Natural killer cell (primary cell): ENCODE measurements around the gene XAB2. TPM values are rescaled to one million over a fixed set of nuclear protein-coding genes. Genes with fewer than 3 reads are reported as not detected.

Experiments used
- ATAC-seq, 3 donors: fragments of 150-1000 bp in 2 of 3; fragments of 200-7000 bp in 1 of 3; cut with Tn5 transposase; 1 replicate in 1 of 3; 2 replicates in 2 of 3; pipeline ENCODE4 v1.10.0; 2021; ENCODE audit warnings: mild to moderate bottlenecking in 2 of 3, moderate library complexity in 2 of 3
- DNase-seq, 2 donors: peaks; one replicate each; pipeline versions ENCODE4 v3.0.0 to v3.0.0-alpha.2; 2013 to 2021; ENCODE audit warnings: mixed read lengths in 1 of 2
- H3K27ac ChIP-seq: one replicate; pipeline ENCODE4 v1.5.1; 2013; ENCODE audit warnings: mild to moderate bottlenecking, low read length
- H3K27me3 ChIP-seq: one replicate; pipeline ENCODE4 v1.6.1; 2013; ENCODE audit warnings: low read length; ENCODE audit not compliant: control insufficient read depth, insufficient read depth
- H3K36me3 ChIP-seq: one replicate; pipeline ENCODE4 v1.6.1; 2013; ENCODE audit warnings: low read length; ENCODE audit not compliant: control insufficient read depth, insufficient read depth
- H3K4me1 ChIP-seq: one replicate; pipeline ENCODE4 v1.6.1; 2013; ENCODE audit warnings: low read length; ENCODE audit not compliant: control insufficient read depth, insufficient read depth
- H3K4me3 ChIP-seq: one replicate; pipeline ENCODE4 v1.5.1; 2013; ENCODE audit warnings: low read length
- H3K9me3 ChIP-seq: one replicate; pipeline ENCODE4 v1.6.1; 2013; ENCODE audit warnings: low read length; ENCODE audit not compliant: control insufficient read depth, insufficient read depth
- H3K27ac Mint-ChIP-seq, 2 donors: one replicate each; pipeline ENCODE4 v1.8.0; 2022; ENCODE audit warnings: mild to moderate bottlenecking in 2 of 2, mixed read lengths in 2 of 2, moderate library complexity in 1 of 2
- H3K27me3 Mint-ChIP-seq, 2 donors: one replicate each; pipeline ENCODE4 v1.8.0; 2022; ENCODE audit warnings: low read depth in 2 of 2, mixed read lengths in 2 of 2
- H3K36me3 Mint-ChIP-seq: one replicate; pipeline ENCODE4 v1.8.0; 2022; ENCODE audit warnings: mixed read lengths
- H3K4me1 Mint-ChIP-seq, 2 donors: one replicate each; pipeline ENCODE4 v1.8.0; 2022; ENCODE audit warnings: mixed read lengths in 2 of 2
- H3K4me3 Mint-ChIP-seq: one replicate; pipeline ENCODE4 v1.8.0; 2022; ENCODE audit warnings: mild to moderate bottlenecking, moderate library complexity, mixed read lengths
- H3K9me3 Mint-ChIP-seq, 2 donors: one replicate each; pipeline ENCODE4 v1.8.0; 2022; ENCODE audit warnings: mixed read lengths in 2 of 2
- WGBS: methylation state at CpG from one replicate; pipeline ENCODE4 v1.1.7; 2013; ENCODE audit warnings: missing lambda C conversion rate; ENCODE audit not compliant: insufficient coverage; 5-methylcytosine and 5-hydroxymethylcytosine counted together
- intact Hi-C: fragments of 100-400 bp; cut with micrococcal nuclease; formaldehyde crosslinking; loops from one replicate; pipeline ENCODE4 v1.14.2; 2022
- total RNA-seq, 4 donors: library from RNA; stranded (reverse); fragments of 120-200 nt in 1 of 4; gene quantifications; one replicate each; pipeline versions ENCODE4 v1.2.3 to v1.2.4, GENCODE V29; 2013 to 2022
- TF ChIP-seq, protein P1 (sequence below): fragments of 200-600 bp; IDR thresholded peaks from one replicate; pipeline ENCODE4 v1.8.0; 2022; ENCODE audit warnings: antibody characterized with exemption

XAB2 gene
- total RNA-seq, 3 donors from 2014 or later (not counting 1 experiment from before 2014, with no cell fraction given) = 60.2 to 70.8 (median 67.7) TPM

GRCh38 chr19:7618771-7619510 lies 10.4 kb downstream of the XAB2 start:
- H3K36me3 Mint-ChIP-seq = no peaks in the 10 kb centered on the region
- TF ChIP-seq, protein P1, sequence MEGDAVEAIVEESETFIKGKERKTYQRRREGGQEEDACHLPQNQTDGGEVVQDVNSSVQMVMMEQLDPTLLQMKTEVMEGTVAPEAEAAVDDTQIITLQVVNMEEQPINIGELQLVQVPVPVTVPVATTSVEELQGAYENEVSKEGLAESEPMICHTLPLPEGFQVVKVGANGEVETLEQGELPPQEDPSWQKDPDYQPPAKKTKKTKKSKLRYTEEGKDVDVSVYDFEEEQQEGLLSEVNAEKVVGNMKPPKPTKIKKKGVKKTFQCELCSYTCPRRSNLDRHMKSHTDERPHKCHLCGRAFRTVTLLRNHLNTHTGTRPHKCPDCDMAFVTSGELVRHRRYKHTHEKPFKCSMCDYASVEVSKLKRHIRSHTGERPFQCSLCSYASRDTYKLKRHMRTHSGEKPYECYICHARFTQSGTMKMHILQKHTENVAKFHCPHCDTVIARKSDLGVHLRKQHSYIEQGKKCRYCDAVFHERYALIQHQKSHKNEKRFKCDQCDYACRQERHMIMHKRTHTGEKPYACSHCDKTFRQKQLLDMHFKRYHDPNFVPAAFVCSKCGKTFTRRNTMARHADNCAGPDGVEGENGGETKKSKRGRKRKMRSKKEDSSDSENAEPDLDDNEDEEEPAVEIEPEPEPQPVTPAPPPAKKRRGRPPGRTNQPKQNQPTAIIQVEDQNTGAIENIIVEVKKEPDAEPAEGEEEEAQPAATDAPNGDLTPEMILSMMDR = no peak
- DNase-seq (no peak), ATAC-seq (no peak)
- WGBS = 96% methylated on average over 21 of the region's 21 CpGs
- peaks cover 0 to 12% of the 10 kb centered on the region in 2 donors for H3K4me1 Mint-ChIP-seq
- no peaks in the 10 kb centered on the region for H3K27me3 Mint-ChIP-seq
- no peak overlapping the region for H3K4me3 Mint-ChIP-seq
- Histone ChIP-seq H3K27me3 (no peaks in the 10 kb centered on the region), H3K27ac (no peak overlapping the region), H3K9me3 (no peaks in the 10 kb centered on the region), H3K4me3 (no peak overlapping the region), H3K36me3 (peaks cover 43% of the 10 kb centered on the region), H3K4me1 (no peaks in the 10 kb centered on the region)
- H3K27ac Mint-ChIP-seq = peak overlapping the region in 1 of 2 donors; percentile 38
- intact Hi-C loops = no loop called here
- H3K9me3 Mint-ChIP-seq = no peaks in the 10 kb centered on the region

DNA sequence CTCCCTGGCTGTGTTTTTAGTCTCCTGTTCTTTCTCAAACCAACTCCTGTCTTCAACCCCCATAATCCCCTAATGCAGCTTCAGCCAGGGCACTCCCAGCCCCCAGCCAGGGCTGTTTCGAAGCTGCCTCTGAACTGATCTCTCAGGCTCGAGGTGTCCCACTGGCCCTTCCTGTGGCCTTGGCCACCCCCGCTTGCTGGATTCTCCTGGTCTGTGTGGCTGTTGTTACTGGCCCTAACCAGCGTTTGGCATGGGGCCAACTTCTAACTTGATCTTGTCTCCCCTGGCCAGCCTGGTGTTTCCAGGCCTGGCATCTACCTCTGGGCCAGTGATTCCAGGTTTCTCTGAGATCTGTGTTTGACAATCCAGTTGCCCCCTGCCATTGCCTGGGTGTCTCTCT lies 11.0 kb downstream of the XAB2 start:
- H3K4me1 Mint-ChIP-seq = peaks cover 0 to 12% of the 10 kb centered on the region in 2 donors
- TF ChIP-seq, protein P1 = no peak
- no peaks in the 10 kb centered on the region for H3K9me3 Mint-ChIP-seq
- no peak overlapping the region for H3K4me3 ChIP-seq
- no peak overlapping the region for H3K27ac ChIP-seq
- no peak for ATAC-seq
- H3K27me3 Mint-ChIP-seq = no peaks in the 10 kb centered on the region
- 93% methylated on average over 4 of the region's 4 CpGs for WGBS
- H3K4me3 Mint-ChIP-seq = no peak overlapping the region
- intact Hi-C loops = no loop called here
- H3K36me3 Mint-ChIP-seq = no peaks in the 10 kb centered on the region
- no peaks in the 10 kb centered on the region for H3K4me1 ChIP-seq
- peak overlapping the region in 1 of 2 donors; percentile 38 for H3K27ac Mint-ChIP-seq
- H3K27me3 ChIP-seq = no peaks in the 10 kb centered on the region
- no peak for DNase-seq
- peaks cover 39% of the 10 kb centered on the region for H3K36me3 ChIP-seq
- H3K9me3 ChIP-seq = no peaks in the 10 kb centered on the region

- intact Hi-C loops = no loop called here
- Histone ChIP-seq H3K27me3 (no peaks in the 10 kb centered on the region), H3K4me1 (no peaks in the 10 kb centered on the region), H3K4me3 (no peak overlapping the region), H3K9me3 (no peaks in the 10 kb centered on the region), H3K36me3 (peaks cover 33% of the 10 kb centered on the region), H3K27ac (no peak overlapping the region)
- Mint-ChIP-seq H3K4me3 (no peak overlapping the region), H3K27me3 (no peaks in the 10 kb centered on the region), H3K4me1 (peaks cover 0 to 8% of the 10 kb centered on the region in 2 donors), H3K9me3 (no peaks in the 10 kb centered on the region), H3K27ac (peak overlapping the region in 1 of 2 donors; percentile 38), H3K36me3 (no peaks in the 10 kb centered on the region)
- WGBS = 93% methylated on average over 28 of the region's 28 CpGs
- ATAC-seq (no peak), DNase-seq (no peak)
- TF ChIP-seq, protein P1 = no peak
Measured at GRCh38 chr19:7617735-7618134, 11.6 kb downstream of the XAB2 start.

- H3K36me3 Mint-ChIP-seq = no peaks in the 10 kb centered on the region
- no peaks in the 10 kb centered on the region for H3K9me3 Mint-ChIP-seq
- Histone ChIP-seq H3K27me3 (no peaks in the 10 kb centered on the region), H3K27ac (no peak overlapping the region), H3K9me3 (no peaks in the 10 kb centered on the region), H3K4me1 (no peaks in the 10 kb centered on the region), H3K4me3 (no peak overlapping the region), H3K36me3 (peaks cover 27% of the 10 kb centered on the region)
- TF ChIP-seq, protein P1 = no peak
- no peak overlapping the region for H3K27ac Mint-ChIP-seq
- DNase-seq (no peak), ATAC-seq (peak in 1 of 3 donors; percentile 11)
- intact Hi-C loops = no loop called here
- 97% methylated on average over 12 of the region's 12 CpGs for WGBS
- no peaks in the 10 kb centered on the region for H3K27me3 Mint-ChIP-seq
- H3K4me3 Mint-ChIP-seq = no peak overlapping the region
- peaks cover 0 to 8% of the 10 kb centered on the region in 2 donors for H3K4me1 Mint-ChIP-seq
Measured at GRCh38 chr19:7617172-7617571, 12.2 kb downstream of the XAB2 start.
